CD4-positive, CD25-positive, alpha-beta regulatory T cell (primary cell): ENCODE data around the gene SETBP1. TPM values are rescaled to one million over a fixed set of nuclear protein-coding genes. Genes with fewer than 3 reads are reported as not detected.

Source experiments
- ATAC-seq, 2 donors: fragments of 150-1000 bp; cut with Tn5 transposase; one replicate each; pipeline ENCODE4 v1.10.0; 2021; ENCODE audit warnings: low read depth in 2 of 2, moderate number of reproducible peaks in 2 of 2, moderate library complexity in 1 of 2
- DNase-seq, 3 donors: peaks; one replicate each; pipeline versions ENCODE4 v3.0.0 to v3.0.0-alpha.2; 2012 to 2022; ENCODE audit warnings: mixed read lengths in 1 of 3
- H3K27ac ChIP-seq: one replicate; pipeline ENCODE4 v1.7.0; 2013; ENCODE audit warnings: mild to moderate bottlenecking, low read length; ENCODE audit not compliant: insufficient read depth, poor library complexity, severe bottlenecking
- H3K27me3 ChIP-seq: one replicate; pipeline ENCODE4 v1.7.0; 2013; ENCODE audit warnings: low read length; ENCODE audit not compliant: control insufficient read depth, insufficient read depth
- H3K36me3 ChIP-seq: one replicate; pipeline ENCODE4 v1.7.0; 2013; ENCODE audit warnings: mild to moderate bottlenecking, low read length, moderate library complexity; ENCODE audit not compliant: control insufficient read depth, insufficient read depth
- H3K4me1 ChIP-seq: 2 replicates; pipeline ENCODE4 v1.7.0; 2013; ENCODE audit warnings: mild to moderate bottlenecking, low read length; ENCODE audit not compliant: insufficient read depth, control insufficient read depth, poor library complexity, severe bottlenecking
- H3K4me3 ChIP-seq: one replicate; pipeline ENCODE4 v1.7.0; 2013; ENCODE audit warnings: low read depth, mild to moderate bottlenecking, low read length, moderate library complexity
- H3K9me3 ChIP-seq, 2 experiments: 1 replicate in 1 of 2; 2 replicates in 1 of 2; pipeline ENCODE4 v1.7.0; 2013; ENCODE audit warnings: low read length in 2 of 2, mild to moderate bottlenecking in 1 of 2, moderate library complexity in 1 of 2; ENCODE audit not compliant: control insufficient read depth in 2 of 2
- H3K27ac Mint-ChIP-seq, 3 donors: one replicate each; pipeline ENCODE4 v1.8.0; 2020 to 2022; ENCODE audit warnings: mild to moderate bottlenecking in 3 of 3, mixed read lengths in 3 of 3, moderate library complexity in 2 of 3
- H3K27me3 Mint-ChIP-seq: one replicate; pipeline ENCODE4 v1.8.0; 2022; ENCODE audit warnings: mild to moderate bottlenecking, mixed read lengths
- H3K36me3 Mint-ChIP-seq: one replicate; pipeline ENCODE4 v1.8.0; 2020; ENCODE audit warnings: mixed read lengths
- H3K4me1 Mint-ChIP-seq, 4 donors: one replicate each; pipeline ENCODE4 v1.8.0; 2020 to 2022; ENCODE audit warnings: mixed read lengths in 4 of 4, mild to moderate bottlenecking in 1 of 4
- H3K4me3 Mint-ChIP-seq, 4 donors: one replicate each; pipeline ENCODE4 v1.8.0; 2020 to 2022; ENCODE audit warnings: mild to moderate bottlenecking in 4 of 4, mixed read lengths in 4 of 4, moderate library complexity in 3 of 4
- H3K9me3 Mint-ChIP-seq, 7 donors: one replicate each; pipeline ENCODE4 v1.8.0; 2020 to 2022; ENCODE audit warnings: mixed read lengths in 7 of 7, mild to moderate bottlenecking in 3 of 7, moderate library complexity in 2 of 7
- polyA plus RNA-seq, 4 donors: library from polyadenylated mRNA; unstranded; fragments of 300-500 nt; fragmentation: Illumina TruSeq; gene quantifications; one replicate each; pipeline ENCODE4 v1.2.3, GENCODE V29; 2021
- total RNA-seq: library from RNA; stranded (reverse); gene quantifications from one replicate; pipeline ENCODE4 v1.2.3, GENCODE V29; 2022

The SETBP1 gene
- total and polyA plus RNA-seq, 5 donors from 2014 or later = 0.32 to 1.6 (median 0.38) TPM; not detected in 2

GRCh38 chr18:45084206-45084605 is 403.5 kb downstream of the SETBP1 start:
- ATAC-seq (no peak), DNase-seq (no peak)
- H3K4me3 ChIP-seq = no peak overlapping the region
- H3K9me3 Mint-ChIP-seq = peaks cover 0 to 4% (median 0%) of the 10 kb centered on the region in 7 donors
- no peaks in the 10 kb centered on the region for H3K36me3 ChIP-seq
- H3K27me3 ChIP-seq = peaks cover 3% of the 10 kb centered on the region
- H3K27ac ChIP-seq = no peak overlapping the region
- H3K4me1 ChIP-seq = no peaks in the 10 kb centered on the region
- H3K27ac Mint-ChIP-seq = no peak overlapping the region
- H3K9me3 ChIP-seq = no peaks in the 10 kb centered on the region
- H3K36me3 Mint-ChIP-seq = no peaks in the 10 kb centered on the region
- H3K4me3 Mint-ChIP-seq = no peak overlapping the region
- no peaks in the 10 kb centered on the region for H3K4me1 Mint-ChIP-seq
- H3K27me3 Mint-ChIP-seq = peaks cover 4% of the 10 kb centered on the region

DNA sequence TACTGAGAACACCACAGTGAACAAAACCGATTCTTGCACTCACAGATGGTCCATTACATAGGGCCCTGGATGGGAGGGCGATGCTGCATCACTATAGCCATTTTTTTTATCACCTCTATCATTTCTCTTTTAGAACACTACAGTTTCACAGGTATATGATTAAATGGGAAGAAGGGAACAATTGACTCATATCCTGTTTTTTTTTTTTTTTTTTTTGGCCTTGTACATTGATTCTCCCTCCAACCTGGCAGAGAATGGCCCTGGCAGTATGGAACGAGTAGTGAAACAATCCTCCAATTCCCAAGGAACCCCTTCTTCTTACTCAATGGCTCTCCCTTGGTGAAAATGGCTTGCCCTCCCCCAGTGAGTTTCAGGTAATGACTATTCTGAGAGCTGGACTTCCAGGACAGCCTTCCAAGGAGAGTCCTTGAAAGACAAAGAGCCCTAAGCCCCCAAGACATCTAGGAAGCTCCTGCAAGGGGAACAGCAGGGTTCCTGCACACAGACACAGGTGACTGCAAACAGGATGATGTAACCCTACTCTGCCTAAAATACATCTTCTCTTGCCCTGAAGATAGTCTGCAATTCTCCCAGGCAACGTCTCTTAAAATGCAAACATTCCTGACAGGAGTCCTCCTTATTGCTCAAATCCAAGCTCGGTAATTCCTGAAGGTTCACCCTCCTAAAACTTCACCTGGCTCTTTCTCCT is 405.4 kb downstream of the SETBP1 start:
- no peak overlapping the region for H3K27ac ChIP-seq
- no peaks in the 10 kb centered on the region for H3K9me3 ChIP-seq
- no peaks in the 10 kb centered on the region for H3K36me3 Mint-ChIP-seq
- H3K9me3 Mint-ChIP-seq = peaks cover 0 to 3% (median under 1%) of the 10 kb centered on the region in 7 donors
- no peaks in the 10 kb centered on the region for H3K27me3 ChIP-seq
- H3K4me1 ChIP-seq = no peaks in the 10 kb centered on the region
- no peak for ATAC-seq
- H3K4me3 ChIP-seq = no peak overlapping the region
- H3K27ac Mint-ChIP-seq = no peak overlapping the region
- H3K27me3 Mint-ChIP-seq = peaks cover 4% of the 10 kb centered on the region
- H3K4me3 Mint-ChIP-seq = no peak overlapping the region
- H3K4me1 Mint-ChIP-seq = no peaks in the 10 kb centered on the region
- no peaks in the 10 kb centered on the region for H3K36me3 ChIP-seq
- no peak for DNase-seq

GRCh38 chr18:45086777-45087176 is 406.1 kb downstream of the SETBP1 start:
- no peak overlapping the region for H3K4me3 Mint-ChIP-seq

DNA sequence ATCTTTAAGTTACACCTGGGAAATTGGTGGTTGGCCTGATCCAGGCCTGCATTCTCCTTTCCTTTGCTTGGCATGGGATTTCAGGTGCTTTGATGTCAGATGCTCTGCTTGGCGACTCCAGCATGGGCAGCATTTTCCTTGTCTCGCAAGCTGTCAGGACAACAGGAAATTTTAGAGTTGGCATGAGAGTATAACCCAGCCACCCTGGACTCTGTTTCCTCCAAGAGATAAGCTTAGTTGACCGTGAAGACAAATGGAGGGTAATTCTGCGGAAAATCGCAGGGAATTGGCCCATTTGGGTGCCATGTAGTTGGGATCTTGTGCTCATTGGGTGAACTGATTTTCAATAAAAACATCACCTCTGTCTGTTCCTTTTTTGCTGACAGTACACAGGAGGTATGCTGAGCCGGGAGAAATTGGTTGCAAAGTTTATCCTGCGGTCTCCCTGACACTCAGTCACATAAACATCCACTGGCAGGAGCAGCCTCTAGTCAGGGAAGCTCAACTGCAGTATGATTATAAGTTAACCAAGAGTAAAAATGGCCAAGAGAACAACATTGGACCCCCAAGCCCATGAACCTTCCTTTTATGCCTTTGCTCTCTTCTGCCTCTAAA is 409.9 kb downstream of the SETBP1 start:
- Mint-ChIP-seq H3K36me3 (no peaks in the 10 kb centered on the region), H3K4me1 (no peaks in the 10 kb centered on the region), H3K27me3 (no peaks in the 10 kb centered on the region), H3K27ac (no peak overlapping the region), H3K9me3 (peaks cover 0 to 2% (median 0%) of the 10 kb centered on the region in 7 donors), H3K4me3 (no peak overlapping the region)
- H3K4me3 ChIP-seq = no peak overlapping the region
- no peaks in the 10 kb centered on the region for H3K36me3 ChIP-seq
- ATAC-seq (no peak), DNase-seq (no peak)
- no peaks in the 10 kb centered on the region for H3K4me1 ChIP-seq
- H3K27ac ChIP-seq = no peak overlapping the region
- H3K27me3 ChIP-seq = no peaks in the 10 kb centered on the region
- H3K9me3 ChIP-seq = no peaks in the 10 kb centered on the region

More at GRCh38 chr18:45086777-45087176, 406.1 kb downstream of the SETBP1 start:
- Histone ChIP-seq H3K27me3 (no peaks in the 10 kb centered on the region), H3K4me1 (no peaks in the 10 kb centered on the region), H3K4me3 (no peak overlapping the region), H3K9me3 (no peaks in the 10 kb centered on the region), H3K36me3 (no peaks in the 10 kb centered on the region), H3K27ac (no peak overlapping the region)
- H3K27ac Mint-ChIP-seq = no peak overlapping the region
- peaks cover 4% of the 10 kb centered on the region for H3K27me3 Mint-ChIP-seq
- H3K4me1 Mint-ChIP-seq = no peaks in the 10 kb centered on the region
- H3K36me3 Mint-ChIP-seq = no peaks in the 10 kb centered on the region
- DNase-seq (no peak), ATAC-seq (no peak)
- peaks cover 0 to 2% (median 0%) of the 10 kb centered on the region in 7 donors for H3K9me3 Mint-ChIP-seq

- Histone ChIP-seq H3K9me3 (no peaks in the 10 kb centered on the region), H3K36me3 (no peaks in the 10 kb centered on the region), H3K4me1 (no peaks in the 10 kb centered on the region), H3K4me3 (no peak overlapping the region), H3K27me3 (peaks cover 3% of the 10 kb centered on the region), H3K27ac (no peak overlapping the region)
- H3K4me1 Mint-ChIP-seq = no peaks in the 10 kb centered on the region
- no peak for DNase-seq
- H3K27me3 Mint-ChIP-seq = peaks cover 11% of the 10 kb centered on the region
- no peak overlapping the region for H3K27ac Mint-ChIP-seq
- H3K36me3 Mint-ChIP-seq = no peaks in the 10 kb centered on the region
- no peak for ATAC-seq
- H3K9me3 Mint-ChIP-seq = peaks cover 0 to 1% (median 0%) of the 10 kb centered on the region in 7 donors
- no peak overlapping the region for H3K4me3 Mint-ChIP-seq
These were observed 419.8 kb downstream of the SETBP1 start for GRCh38 chr18:45100321-45101105.

DNA sequence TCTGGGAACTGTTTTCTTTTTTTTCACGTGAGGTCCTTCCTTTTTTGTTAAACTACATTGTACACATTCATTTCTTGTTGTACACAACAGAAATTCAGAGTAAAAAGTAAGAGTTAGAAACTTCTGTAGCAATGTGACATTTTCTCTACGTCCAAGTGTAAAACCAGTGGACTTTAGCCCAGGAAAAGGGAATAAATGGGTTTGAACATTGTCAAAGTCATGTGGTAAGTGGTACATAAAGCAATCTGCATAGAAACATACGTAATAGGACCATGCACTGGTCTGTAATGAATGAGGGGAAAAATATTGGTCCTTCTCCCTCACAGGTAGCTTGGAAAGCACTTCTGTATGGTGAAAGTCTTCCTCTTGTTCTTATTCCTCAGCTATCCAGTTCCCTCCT is 421.4 kb downstream of the SETBP1 start:
- no peak for ATAC-seq
- Histone ChIP-seq H3K9me3 (no peaks in the 10 kb centered on the region), H3K27ac (no peak overlapping the region), H3K36me3 (no peaks in the 10 kb centered on the region), H3K4me3 (no peak overlapping the region), H3K4me1 (no peaks in the 10 kb centered on the region), H3K27me3 (peaks cover 3% of the 10 kb centered on the region)
- Mint-ChIP-seq H3K36me3 (no peaks in the 10 kb centered on the region), H3K27ac (no peak overlapping the region), H3K9me3 (peaks cover 0 to 1% (median 0%) of the 10 kb centered on the region in 7 donors), H3K4me3 (no peak overlapping the region), H3K27me3 (peaks cover 11% of the 10 kb centered on the region), H3K4me1 (peaks cover 0 to 1% (median 0%) of the 10 kb centered on the region in 4 donors)
- no peak for DNase-seq

- no peak overlapping the region for H3K4me3 ChIP-seq
- no peaks in the 10 kb centered on the region for H3K36me3 ChIP-seq
- H3K4me1 ChIP-seq = no peaks in the 10 kb centered on the region
- Mint-ChIP-seq H3K36me3 (no peaks in the 10 kb centered on the region), H3K9me3 (peaks cover 0 to 1% (median 0%) of the 10 kb centered on the region in 7 donors), H3K27me3 (peaks cover 11% of the 10 kb centered on the region), H3K27ac (peak overlapping the region in 1 of 3 donors; percentile 15), H3K4me1 (peaks cover 0 to 1% (median 0%) of the 10 kb centered on the region in 4 donors), H3K4me3 (no peak overlapping the region)
- H3K9me3 ChIP-seq = no peaks in the 10 kb centered on the region
- DNase-seq (no peak), ATAC-seq (no peak)
- H3K27me3 ChIP-seq = peaks cover 1% of the 10 kb centered on the region
- no peak overlapping the region for H3K27ac ChIP-seq
These were observed 422.2 kb downstream of the SETBP1 start for GRCh38 chr18:45102863-45103262.
